HepG2 (cell line): Measurements from ENCODE around the gene EMC8.

Experiments used
- HDAC1 ChIP-seq: sonication (generic); formaldehyde crosslinking; IDR thresholded peaks from 2 replicates; pipeline ENCODE4 v1.5.1; 2020; ENCODE audit warnings: mild to moderate bottlenecking, missing genetic modification reagents
- HIVEP1 ChIP-seq: sonication (generic); formaldehyde crosslinking; IDR thresholded peaks from 2 replicates; pipeline ENCODE4 v1.4.0; 2020; ENCODE audit warnings: mild to moderate bottlenecking, missing genetic modification reagents
- POLR2AphosphoS5 ChIP-seq: IDR thresholded peaks from 2 replicates; pipeline ENCODE4 v1.6.1; 2012; ENCODE audit warnings: low read depth, low read length
- SMC3 ChIP-seq: IDR thresholded peaks from 2 replicates; pipeline ENCODE4 v1.6.1; 2011; ENCODE audit warnings: low read length, improper control_type of control experiment
- SRSF9 ChIP-seq: fragments of 200-400 bp; formaldehyde crosslinking; IDR thresholded peaks from 2 replicates; pipeline ENCODE4 v1.6.1; 2018; ENCODE audit warnings: borderline replicate concordance, mild to moderate bottlenecking, low read depth, low read length; ENCODE audit not compliant: insufficient read depth, poor library complexity, severe bottlenecking
- TF ChIP-seq, protein P1 (sequence below): IDR thresholded peaks from 2 replicates; pipeline ENCODE4 v1.4.0; 2020; ENCODE audit warnings: mild to moderate bottlenecking, missing genetic modification reagents
- TF ChIP-seq, protein P2 (sequence below): sonication (generic); formaldehyde crosslinking; IDR thresholded peaks from 2 replicates; pipeline ENCODE4 v1.4.0; 2020; ENCODE audit warnings: missing genetic modification reagents
- TF ChIP-seq, protein P3 (sequence below): sonication (generic); formaldehyde crosslinking; IDR thresholded peaks from 2 replicates; pipeline ENCODE4 v1.4.0; 2020; ENCODE audit warnings: mild to moderate bottlenecking, missing genetic modification reagents
- TF ChIP-seq, protein P4 (sequence below): sonication (generic); formaldehyde crosslinking; IDR thresholded peaks from 2 replicates; pipeline ENCODE4 v1.9.0; 2021; ENCODE audit warnings: missing genetic modification reagents, borderline replicate concordance
- TF ChIP-seq, protein P5 (sequence below): sonication (generic); formaldehyde crosslinking; IDR thresholded peaks from 2 replicates; pipeline ENCODE4 v1.5.1; 2020; ENCODE audit warnings: mild to moderate bottlenecking, missing genetic modification reagents, moderate library complexity

DNA sequence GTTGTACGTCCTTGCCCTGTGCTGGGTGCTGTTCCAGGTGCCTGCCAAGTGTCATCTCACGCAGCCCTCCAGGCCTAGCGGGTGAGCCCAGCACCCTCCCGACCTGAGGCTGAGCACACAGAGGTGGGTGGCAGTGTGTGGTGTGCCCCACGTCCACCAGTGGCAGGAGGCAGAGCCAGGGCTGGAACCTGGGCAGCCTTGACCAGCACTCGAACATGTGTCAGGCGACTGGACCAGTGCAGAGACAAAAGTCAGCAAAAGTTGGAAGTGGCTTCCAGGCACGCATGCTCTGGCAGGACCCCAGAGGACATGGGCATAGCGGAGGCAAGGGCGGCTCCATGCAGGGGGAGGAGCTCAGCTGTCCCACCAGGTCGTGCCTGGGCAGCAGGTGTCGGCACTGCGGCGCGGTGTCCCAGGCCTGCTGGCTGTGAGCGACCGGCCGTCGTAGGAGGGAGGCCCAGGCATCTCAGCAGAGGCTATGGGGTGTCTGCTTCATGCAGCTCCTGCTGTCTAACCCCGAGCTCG, 35.9 kb upstream of the EMC8 start:
- TF ChIP-seq, protein P1, sequence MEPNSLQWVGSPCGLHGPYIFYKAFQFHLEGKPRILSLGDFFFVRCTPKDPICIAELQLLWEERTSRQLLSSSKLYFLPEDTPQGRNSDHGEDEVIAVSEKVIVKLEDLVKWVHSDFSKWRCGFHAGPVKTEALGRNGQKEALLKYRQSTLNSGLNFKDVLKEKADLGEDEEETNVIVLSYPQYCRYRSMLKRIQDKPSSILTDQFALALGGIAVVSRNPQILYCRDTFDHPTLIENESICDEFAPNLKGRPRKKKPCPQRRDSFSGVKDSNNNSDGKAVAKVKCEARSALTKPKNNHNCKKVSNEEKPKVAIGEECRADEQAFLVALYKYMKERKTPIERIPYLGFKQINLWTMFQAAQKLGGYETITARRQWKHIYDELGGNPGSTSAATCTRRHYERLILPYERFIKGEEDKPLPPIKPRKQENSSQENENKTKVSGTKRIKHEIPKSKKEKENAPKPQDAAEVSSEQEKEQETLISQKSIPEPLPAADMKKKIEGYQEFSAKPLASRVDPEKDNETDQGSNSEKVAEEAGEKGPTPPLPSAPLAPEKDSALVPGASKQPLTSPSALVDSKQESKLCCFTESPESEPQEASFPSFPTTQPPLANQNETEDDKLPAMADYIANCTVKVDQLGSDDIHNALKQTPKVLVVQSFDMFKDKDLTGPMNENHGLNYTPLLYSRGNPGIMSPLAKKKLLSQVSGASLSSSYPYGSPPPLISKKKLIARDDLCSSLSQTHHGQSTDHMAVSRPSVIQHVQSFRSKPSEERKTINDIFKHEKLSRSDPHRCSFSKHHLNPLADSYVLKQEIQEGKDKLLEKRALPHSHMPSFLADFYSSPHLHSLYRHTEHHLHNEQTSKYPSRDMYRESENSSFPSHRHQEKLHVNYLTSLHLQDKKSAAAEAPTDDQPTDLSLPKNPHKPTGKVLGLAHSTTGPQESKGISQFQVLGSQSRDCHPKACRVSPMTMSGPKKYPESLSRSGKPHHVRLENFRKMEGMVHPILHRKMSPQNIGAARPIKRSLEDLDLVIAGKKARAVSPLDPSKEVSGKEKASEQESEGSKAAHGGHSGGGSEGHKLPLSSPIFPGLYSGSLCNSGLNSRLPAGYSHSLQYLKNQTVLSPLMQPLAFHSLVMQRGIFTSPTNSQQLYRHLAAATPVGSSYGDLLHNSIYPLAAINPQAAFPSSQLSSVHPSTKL (CRISPR knock-in tag): no peak
- TF ChIP-seq POLR2AphosphoS5: no peak
- TF ChIP-seq, protein P2, sequence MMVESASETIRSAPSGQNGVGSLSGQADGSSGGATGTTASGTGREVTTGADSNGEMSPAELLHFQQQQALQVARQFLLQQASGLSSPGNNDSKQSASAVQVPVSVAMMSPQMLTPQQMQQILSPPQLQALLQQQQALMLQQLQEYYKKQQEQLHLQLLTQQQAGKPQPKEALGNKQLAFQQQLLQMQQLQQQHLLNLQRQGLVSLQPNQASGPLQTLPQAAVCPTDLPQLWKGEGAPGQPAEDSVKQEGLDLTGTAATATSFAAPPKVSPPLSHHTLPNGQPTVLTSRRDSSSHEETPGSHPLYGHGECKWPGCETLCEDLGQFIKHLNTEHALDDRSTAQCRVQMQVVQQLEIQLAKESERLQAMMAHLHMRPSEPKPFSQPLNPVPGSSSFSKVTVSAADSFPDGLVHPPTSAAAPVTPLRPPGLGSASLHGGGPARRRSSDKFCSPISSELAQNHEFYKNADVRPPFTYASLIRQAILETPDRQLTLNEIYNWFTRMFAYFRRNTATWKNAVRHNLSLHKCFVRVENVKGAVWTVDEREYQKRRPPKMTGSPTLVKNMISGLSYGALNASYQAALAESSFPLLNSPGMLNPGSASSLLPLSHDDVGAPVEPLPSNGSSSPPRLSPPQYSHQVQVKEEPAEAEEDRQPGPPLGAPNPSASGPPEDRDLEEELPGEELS: no peak
- TF ChIP-seq, protein P3, sequence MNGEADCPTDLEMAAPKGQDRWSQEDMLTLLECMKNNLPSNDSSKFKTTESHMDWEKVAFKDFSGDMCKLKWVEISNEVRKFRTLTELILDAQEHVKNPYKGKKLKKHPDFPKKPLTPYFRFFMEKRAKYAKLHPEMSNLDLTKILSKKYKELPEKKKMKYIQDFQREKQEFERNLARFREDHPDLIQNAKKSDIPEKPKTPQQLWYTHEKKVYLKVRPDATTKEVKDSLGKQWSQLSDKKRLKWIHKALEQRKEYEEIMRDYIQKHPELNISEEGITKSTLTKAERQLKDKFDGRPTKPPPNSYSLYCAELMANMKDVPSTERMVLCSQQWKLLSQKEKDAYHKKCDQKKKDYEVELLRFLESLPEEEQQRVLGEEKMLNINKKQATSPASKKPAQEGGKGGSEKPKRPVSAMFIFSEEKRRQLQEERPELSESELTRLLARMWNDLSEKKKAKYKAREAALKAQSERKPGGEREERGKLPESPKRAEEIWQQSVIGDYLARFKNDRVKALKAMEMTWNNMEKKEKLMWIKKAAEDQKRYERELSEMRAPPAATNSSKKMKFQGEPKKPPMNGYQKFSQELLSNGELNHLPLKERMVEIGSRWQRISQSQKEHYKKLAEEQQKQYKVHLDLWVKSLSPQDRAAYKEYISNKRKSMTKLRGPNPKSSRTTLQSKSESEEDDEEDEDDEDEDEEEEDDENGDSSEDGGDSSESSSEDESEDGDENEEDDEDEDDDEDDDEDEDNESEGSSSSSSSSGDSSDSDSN (CRISPR knock-in tag): no peak
- no peak for TF ChIP-seq SRSF9
- TF ChIP-seq HIVEP1 (CRISPR knock-in tag): no peak
- TF ChIP-seq, protein P4, sequence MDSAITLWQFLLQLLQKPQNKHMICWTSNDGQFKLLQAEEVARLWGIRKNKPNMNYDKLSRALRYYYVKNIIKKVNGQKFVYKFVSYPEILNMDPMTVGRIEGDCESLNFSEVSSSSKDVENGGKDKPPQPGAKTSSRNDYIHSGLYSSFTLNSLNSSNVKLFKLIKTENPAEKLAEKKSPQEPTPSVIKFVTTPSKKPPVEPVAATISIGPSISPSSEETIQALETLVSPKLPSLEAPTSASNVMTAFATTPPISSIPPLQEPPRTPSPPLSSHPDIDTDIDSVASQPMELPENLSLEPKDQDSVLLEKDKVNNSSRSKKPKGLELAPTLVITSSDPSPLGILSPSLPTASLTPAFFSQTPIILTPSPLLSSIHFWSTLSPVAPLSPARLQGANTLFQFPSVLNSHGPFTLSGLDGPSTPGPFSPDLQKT (CRISPR knock-in tag): no peak
- TF ChIP-seq, protein P5, sequence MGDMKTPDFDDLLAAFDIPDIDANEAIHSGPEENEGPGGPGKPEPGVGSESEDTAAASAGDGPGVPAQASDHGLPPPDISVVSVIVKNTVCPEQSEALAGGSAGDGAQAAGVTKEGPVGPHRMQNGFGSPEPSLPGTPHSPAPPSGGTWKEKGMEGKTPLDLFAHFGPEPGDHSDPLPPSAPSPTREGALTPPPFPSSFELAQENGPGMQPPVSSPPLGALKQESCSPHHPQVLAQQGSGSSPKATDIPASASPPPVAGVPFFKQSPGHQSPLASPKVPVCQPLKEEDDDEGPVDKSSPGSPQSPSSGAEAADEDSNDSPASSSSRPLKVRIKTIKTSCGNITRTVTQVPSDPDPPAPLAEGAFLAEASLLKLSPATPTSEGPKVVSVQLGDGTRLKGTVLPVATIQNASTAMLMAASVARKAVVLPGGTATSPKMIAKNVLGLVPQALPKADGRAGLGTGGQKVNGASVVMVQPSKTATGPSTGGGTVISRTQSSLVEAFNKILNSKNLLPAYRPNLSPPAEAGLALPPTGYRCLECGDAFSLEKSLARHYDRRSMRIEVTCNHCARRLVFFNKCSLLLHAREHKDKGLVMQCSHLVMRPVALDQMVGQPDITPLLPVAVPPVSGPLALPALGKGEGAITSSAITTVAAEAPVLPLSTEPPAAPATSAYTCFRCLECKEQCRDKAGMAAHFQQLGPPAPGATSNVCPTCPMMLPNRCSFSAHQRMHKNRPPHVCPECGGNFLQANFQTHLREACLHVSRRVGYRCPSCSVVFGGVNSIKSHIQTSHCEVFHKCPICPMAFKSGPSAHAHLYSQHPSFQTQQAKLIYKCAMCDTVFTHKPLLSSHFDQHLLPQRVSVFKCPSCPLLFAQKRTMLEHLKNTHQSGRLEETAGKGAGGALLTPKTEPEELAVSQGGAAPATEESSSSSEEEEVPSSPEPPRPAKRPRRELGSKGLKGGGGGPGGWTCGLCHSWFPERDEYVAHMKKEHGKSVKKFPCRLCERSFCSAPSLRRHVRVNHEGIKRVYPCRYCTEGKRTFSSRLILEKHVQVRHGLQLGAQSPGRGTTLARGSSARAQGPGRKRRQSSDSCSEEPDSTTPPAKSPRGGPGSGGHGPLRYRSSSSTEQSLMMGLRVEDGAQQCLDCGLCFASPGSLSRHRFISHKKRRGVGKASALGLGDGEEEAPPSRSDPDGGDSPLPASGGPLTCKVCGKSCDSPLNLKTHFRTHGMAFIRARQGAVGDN (CRISPR knock-in tag): no peak
- TF ChIP-seq HDAC1 (CRISPR knock-in tag): no peak
- TF ChIP-seq SMC3: no peak
